GM21786 (cell line): ENCODE measurements around the gene FILIP1.
A peak's percentile ranks its signal among the peaks of the same experiment; 100 is the strongest.

Experiments
- ATAC-seq: cut with Tn5 transposase; IDR thresholded peaks from one replicate; pipeline ENCODE4 v1.9.1; 2021; ENCODE audit not compliant: unreplicated experiment

Gene FILIP1

DNA sequence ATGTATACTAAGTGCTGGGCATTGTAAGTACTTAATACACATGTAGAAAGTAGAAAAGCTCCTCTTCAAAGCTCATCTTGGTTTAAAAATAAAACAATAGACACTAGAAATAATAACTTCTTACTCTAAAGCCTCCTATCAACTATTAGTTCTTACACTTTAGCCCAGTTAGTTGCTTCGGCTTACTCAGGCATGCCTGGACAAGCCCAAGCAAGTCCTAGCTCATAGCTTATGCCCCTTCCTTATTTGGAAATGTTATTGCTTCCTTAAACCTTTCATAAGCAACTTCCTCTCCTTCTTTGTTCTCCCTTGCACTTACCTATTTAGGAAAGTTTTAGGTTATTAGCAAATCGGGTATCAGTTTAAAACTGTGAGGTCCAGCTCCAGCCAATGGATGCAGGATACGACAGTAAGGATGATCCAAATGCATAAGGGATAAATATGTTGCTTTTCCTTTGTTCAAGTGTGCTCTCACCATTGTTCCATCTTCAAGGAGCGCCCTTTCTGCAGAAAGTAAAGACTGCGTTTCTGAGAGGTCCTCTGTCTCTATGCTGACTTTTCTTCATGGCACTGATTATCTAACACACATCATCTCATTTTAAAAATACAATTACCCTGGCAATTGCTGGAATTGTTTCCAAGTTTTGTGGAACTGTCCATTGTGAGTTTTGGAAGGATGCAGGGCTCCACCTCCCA lies 221.3 kb downstream of the FILIP1 start:
- ATAC-seq, result no peak

DNA sequence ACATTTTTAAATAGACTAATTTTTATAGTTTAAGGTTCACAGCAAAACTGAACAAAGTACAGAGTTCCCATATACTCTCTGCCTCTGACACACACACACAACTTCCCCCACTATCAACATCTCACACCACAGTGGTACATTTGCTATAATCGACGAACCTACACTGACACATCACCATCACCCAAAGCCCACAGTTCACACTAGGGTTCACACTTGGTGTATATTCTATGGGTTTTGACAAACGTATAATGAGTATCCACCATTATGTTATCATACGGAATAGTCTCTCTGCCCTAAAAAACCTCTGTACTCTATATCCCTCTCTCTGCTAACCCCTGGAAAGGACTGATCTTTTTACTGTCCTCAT lies 224.6 kb downstream of the FILIP1 start:
- ATAC-seq, result no peak

DNA sequence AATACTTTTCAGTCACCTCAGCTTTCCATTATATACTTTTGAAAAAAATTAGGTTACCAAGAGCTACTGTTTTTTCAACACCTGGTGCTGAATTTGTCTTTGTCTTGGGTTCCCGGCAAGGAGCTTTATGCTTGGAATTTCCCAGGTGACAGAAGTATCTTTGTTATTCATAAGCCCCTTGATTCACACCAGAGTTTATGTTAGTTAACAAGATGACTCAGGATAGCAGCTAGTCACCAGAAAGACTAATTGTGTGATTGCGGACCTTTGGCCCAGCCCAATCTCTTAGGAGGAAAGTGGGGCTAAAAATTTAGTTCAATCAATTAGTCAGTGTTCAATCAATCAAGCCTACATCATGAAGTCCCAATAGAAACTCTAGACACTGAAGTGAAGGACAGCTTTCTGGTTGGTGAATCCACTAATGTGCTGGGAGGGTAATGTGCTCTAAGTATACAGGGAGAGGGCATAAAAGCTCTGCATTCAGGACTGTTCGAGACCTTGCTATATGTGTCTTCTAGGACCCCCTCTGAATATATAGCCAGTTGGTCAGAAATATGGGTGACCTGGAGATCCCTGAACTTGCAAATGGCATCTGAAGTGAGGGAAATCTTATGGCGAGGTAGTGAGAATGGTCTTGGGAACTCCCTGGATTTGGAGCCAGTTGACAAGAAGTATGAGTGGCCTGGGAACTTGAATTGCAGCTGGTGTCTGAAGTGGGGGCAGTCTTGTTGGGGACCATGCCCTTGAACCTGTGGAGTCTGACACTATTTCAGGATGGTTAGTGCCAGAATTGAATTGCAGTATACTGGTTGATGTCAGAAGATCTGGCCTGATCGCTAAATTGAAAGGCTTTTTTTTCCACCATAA lies 225.2 kb downstream of the FILIP1 start:
- ATAC-seq, result no peak

DNA sequence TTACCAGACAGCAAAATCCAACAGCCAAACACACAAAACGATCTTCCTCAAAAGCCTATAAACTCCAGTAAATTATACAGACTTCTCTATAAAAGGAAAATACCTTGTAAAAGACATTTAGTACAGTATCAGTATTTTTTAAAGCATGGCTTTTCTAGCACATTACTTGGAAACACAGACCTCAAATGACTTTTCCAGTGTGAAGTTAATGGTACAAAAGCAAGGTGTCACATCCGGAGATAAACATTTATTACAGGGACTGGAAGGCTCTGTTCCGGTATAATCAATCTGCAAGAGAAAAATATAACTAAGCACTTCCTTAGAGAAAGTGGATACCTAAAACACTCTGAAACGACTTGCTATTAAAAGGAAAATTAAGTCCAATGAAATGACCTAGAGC lies 226.1 kb downstream of the FILIP1 start:
- ATAC-seq, result no peak

DNA sequence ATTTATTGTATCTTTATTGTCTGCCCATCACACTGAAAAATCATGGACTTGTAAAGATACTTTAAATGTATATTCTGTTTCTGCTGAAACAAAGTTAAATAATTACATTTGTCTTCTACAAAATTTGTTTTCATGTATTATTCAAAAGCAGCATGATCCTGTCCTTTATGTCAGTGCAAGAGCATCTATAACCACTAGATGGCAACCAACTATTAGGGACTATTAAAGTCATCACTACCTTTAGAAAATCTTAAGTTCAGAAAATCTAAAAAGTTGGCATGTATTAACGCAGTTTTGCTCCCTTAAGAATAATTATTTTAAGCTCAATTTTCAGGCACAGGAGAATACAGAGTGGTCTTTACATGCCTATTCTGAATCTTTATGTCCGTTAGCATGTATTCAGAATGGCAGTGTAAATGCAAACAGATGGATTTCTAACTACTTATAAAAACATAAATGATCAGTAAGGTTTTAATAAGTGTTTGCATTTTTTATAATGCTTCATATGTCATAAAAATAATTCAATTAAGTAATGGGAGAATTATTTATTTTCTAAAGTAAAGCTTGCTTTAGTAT lies 226.8 kb downstream of the FILIP1 start:
- ATAC-seq, result peak; percentile 81

DNA sequence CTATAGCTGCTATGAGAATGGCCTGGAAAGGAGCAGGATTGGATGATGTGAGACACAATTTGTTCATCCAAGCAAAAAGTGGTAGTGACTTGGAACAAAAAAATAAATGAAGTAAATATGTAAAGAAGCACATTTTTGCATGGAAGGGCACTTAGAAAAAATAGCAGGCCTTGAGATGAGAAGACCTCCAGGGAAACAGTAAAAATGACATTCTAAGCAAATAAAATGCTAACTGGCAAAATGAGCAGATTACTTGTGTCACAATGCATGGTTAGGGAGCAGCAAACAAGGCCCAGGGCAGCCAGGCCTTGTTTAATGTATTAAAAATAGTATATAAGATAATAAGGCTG lies 230.2 kb downstream of the FILIP1 start:
- ATAC-seq, result no peak

DNA sequence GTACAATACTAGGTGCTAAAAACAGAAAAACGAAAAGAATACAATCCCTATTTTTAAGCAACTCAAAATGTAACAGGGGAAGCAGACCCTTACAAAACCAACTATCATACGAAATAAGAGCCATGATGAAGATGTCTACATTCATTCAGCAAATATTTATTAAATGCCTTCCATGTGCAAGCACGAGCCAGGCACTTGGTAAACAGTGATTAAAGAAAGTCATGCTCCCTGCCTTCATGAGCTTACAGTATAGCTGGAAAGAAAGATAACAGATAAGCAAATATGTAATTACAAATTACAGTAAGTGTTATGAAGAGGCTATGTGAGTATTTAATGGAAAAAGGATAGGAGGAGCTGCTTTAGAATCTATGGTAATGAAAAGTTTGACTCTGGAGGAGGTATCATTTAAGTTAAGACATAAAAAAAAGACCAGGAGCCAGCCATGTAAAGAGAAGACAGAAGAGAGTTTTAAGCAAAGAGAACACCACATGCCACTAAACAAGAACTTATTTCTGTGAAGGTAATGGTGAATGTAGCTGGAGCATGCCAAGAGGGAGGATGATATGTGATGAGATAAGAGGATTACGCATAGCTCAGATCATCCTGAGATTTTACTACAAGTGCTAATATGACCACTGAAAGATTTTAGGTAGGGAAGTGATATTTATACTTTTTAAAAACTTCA lies 230.7 kb downstream of the FILIP1 start:
- ATAC-seq, result no peak

DNA sequence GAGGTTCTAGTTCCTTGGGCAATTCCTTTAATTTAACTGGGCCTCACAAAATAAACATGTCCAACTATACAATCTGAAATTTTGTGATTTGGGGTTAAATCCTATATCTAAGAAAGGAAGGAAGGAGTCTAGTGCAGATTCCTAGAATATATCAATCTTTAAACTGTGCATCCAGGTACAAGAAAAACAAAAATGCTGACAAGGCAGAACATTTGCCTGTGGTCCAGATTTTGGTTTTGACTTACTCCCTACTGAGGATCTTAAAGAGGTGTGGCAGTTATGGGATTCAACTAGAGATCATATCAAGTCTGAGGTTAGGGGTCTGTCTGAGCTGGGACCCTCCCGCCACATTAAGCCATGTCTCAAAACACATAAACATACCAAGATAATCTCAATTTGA lies 232.3 kb downstream of the FILIP1 start:
- ATAC-seq, result no peak

DNA sequence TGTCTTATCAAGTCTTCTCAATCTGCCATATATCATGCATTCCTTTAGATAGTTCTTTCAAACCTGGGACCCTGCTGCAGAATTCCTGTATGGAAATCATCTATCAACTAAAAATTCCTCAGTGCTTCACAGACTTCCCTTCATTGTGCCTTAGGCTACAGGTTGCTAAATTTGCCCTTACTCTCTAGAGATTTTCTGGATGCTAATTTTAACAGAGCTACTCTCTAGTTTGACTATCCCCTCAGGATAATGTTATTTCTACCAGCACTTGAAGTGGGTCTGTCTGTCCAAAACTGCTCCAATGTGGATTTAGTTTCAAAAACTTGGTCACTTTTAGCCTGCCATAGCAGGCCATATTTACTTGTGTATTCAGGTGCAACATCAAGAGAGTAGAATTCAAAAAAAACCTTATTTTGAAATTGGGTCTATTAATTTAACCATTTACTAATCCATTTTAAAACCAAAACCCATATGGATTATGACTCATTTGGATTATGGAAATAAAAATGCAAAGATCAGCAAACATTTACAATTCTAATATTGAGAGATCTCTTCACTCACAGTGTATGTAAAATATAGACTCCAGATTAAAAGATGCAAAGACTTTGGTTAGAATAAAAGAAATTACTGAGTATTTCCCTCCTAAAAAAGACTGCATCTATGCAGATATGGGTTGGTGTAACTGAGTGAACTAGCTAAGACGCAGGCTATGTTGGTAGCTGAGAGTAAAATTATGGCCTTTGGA lies 236.1 kb downstream of the FILIP1 start:
- no peak for ATAC-seq

DNA sequence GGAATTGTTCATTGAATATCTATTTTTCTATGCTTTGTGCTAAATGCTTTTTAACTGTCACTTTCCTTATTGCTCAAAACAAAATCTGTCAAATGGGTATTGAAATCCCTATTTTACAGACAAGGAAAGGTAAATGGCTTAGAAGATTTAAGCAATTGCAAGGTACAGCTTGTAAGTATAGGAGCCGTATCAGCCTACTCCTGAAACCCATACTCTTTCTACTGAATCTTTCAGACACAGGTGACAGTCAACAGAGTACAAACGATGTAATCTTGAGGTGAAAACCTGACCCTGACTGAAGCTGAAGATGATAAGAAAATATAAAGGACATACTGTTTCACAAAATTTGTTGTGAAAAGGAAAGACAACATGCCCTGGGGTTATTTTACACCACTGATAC lies 243.0 kb downstream of the FILIP1 start:
- no peak for ATAC-seq

DNA sequence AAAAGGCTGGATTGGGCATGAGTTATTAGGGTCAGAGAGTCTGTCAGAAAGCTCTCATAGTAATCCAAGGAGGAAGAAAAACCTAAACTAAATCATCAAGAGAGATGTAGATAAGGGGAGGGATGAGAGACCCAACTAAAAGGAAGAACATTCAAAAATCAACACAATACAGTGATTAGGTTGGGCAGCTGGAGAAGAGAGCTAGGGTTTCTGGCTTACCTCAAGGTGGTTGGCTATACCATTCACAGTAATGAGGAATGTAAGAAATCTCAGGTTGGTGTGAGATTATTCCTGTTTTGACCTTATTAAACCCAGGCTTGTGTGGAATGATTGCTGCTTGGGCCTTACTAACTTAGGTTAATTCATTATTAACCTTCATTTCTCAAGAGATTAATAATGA lies 243.8 kb downstream of the FILIP1 start:
- ATAC-seq, result no peak

DNA sequence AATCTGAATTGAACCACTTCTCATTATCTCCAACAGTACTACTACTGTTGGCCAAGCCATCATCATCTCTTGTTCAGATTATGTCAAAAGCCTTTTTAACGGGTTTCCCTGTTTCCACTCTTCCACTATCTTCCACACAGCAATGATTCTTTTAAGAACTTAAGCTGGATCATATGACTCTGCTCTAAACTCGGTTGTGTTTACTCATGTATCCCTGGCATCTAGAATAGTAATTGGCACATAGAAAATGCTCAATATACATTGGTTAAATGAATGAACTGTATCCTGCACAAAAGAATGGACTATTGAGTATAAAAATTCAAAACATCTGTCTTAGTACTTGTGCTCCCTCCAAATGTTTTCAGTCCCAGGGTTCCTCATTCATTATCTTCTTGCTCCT lies 247.2 kb downstream of the FILIP1 start:
- ATAC-seq, result no peak

DNA sequence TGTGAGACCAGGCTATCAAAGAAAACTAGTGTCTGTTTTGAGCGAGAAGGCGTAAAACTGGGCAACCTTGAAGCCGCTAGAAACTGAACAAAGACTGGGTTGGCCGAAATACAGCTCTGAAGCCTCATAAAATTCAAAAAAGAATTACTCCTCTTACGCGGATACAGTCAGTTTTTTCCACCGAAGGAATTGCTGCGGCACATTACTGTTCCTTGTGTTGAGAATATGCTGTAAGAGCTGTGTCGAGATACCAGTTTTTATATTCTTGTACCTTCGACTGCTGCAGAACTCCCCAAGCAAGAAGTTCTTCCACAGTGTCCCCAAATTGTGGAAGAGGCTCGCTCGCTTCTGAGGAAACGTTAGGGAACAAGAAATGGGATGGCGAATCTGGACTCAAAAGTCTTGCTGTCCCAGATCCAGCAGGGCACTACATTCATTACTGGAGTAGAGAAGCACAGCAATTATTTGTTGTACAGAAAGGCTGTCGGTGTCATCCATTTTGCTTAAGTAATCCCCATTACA lies 249.5 kb downstream of the FILIP1 start:
- ATAC-seq, result peak; percentile 6

DNA sequence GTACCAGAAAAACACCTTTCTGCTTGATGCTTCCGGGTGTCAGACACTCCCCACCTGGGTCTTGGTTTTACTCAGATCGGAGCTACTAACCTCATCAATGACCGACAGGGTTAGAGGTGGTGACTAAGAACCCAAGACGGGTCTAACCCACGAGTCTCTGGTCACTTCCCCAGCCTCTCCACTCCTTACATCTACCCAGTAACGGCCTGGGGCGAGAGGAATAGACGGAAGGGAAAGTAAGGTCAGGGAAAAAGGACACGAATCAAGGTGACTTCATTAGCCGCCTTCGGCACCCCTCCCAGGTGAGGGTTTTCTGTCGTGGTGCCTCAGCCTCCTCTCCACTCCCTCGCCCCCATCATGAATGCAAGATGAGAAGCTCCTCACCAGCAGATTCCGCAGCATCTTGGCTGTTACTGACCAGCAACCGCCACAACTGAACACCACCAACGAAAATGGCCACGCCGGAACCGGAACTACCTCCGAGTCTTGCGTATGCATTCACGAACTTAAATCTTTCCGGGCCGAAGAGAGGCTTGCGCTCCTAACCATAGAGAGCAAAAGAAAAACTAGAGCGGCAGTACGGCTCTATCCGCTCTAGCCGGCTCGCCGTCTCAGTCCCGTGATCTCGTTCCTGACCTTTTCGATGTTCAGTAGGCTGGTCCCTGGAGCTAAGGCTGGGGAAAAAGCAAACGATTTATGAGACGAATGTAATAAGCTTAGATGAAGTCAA lies 250.1 kb downstream of the FILIP1 start, which contains the start of gene COX7A2:
Gene COX7A2 (minus strand): TSS at position 469 of the 730 bp plus-strand sequence. CDS start 67 bp downstream, at position 402.
- ATAC-seq, result peak; percentile 96
